HEK293 (cell line): ENCODE data around the gene EFHC1.
A peak's percentile ranks its signal among the peaks of the same experiment; 100 is the strongest.

ENCODE experiments used
- GLIS2 ChIP-seq: fragments of 450-650 bp; formaldehyde crosslinking; IDR thresholded peaks from 2 replicates; pipeline ENCODE4 v1.5.1; 2016; ENCODE audit warnings: missing biosample characterization, missing genetic modification characterization
- KLF17 ChIP-seq: fragments of 450-650 bp; formaldehyde crosslinking; IDR thresholded peaks from 2 replicates; pipeline ENCODE4 v1.5.1; 2016; ENCODE audit warnings: missing biosample characterization, missing genetic modification characterization
- OSR2 ChIP-seq: fragments of 450-650 bp; formaldehyde crosslinking; IDR thresholded peaks from 2 replicates; pipeline ENCODE4 v1.5.1; 2016; ENCODE audit warnings: missing biosample characterization, missing genetic modification characterization
- PBX3 ChIP-seq: sonication (generic); formaldehyde crosslinking; IDR thresholded peaks from 2 replicates; pipeline ENCODE4 v1.8.1; 2022; ENCODE audit warnings: mild to moderate bottlenecking, moderate library complexity, missing genetic modification reagents
- SCRT1 ChIP-seq: fragments of 450-650 bp; formaldehyde crosslinking; IDR thresholded peaks from 2 replicates; pipeline ENCODE4 v1.5.1; 2016; ENCODE audit warnings: missing biosample characterization, missing genetic modification characterization, borderline replicate concordance
- SETDB1 ChIP-seq: IDR thresholded peaks from one replicate; pipeline ENCODE4 v1.6.1; 2017; ENCODE audit warnings: mild to moderate bottlenecking, low read length, moderate library complexity, mixed read lengths; ENCODE audit not compliant: insufficient read length
- SP2 ChIP-seq: fragments of 450-650 bp; formaldehyde crosslinking; IDR thresholded peaks from 2 replicates; pipeline ENCODE4 v1.5.1; 2016; ENCODE audit warnings: missing biosample characterization, missing genetic modification characterization
- TSHZ1 ChIP-seq: fragments of 450-650 bp; formaldehyde crosslinking; IDR thresholded peaks from 2 replicates; pipeline ENCODE4 v1.5.1; 2016; ENCODE audit warnings: missing biosample characterization, missing genetic modification characterization, borderline replicate concordance
- ZBTB11 ChIP-seq: fragments of 450-650 bp; formaldehyde crosslinking; conservative IDR thresholded peaks from 2 replicates; pipeline ENCODE4 v1.5.1; 2016; ENCODE audit warnings: low read depth, missing biosample characterization, missing genetic modification characterization
- ZBTB7A ChIP-seq: fragments of 450-650 bp; formaldehyde crosslinking; IDR thresholded peaks from 2 replicates; pipeline ENCODE4 v1.5.1; 2016; ENCODE audit warnings: low read depth, missing biosample characterization, missing genetic modification characterization
- ZFP3 ChIP-seq: fragments of 450-650 bp; formaldehyde crosslinking; IDR thresholded peaks from 2 replicates; pipeline ENCODE4 v1.5.1; 2016; ENCODE audit warnings: low read depth, missing biosample characterization, missing genetic modification characterization
- ZNF10 ChIP-seq: fragments of 450-650 bp; formaldehyde crosslinking; IDR thresholded peaks from 2 replicates; pipeline ENCODE4 v1.5.1; 2017; ENCODE audit warnings: missing biosample characterization, missing genetic modification characterization
- ZNF155 ChIP-seq: fragments of 450-650 bp; formaldehyde crosslinking; IDR thresholded peaks from 2 replicates; pipeline ENCODE4 v1.5.1; 2016; ENCODE audit warnings: missing biosample characterization, missing genetic modification characterization
- ZNF211 ChIP-seq: fragments of 450-650 bp; formaldehyde crosslinking; IDR thresholded peaks from 2 replicates; pipeline ENCODE4 v1.5.1; 2016; ENCODE audit warnings: low read depth, missing biosample characterization, missing genetic modification characterization
- ZNF24 ChIP-seq: fragments of 450-650 bp; formaldehyde crosslinking; IDR thresholded peaks from 2 replicates; pipeline ENCODE4 v1.5.1; 2016; ENCODE audit warnings: missing biosample characterization, missing genetic modification characterization
- ZNF280C ChIP-seq: fragments of 450-650 bp; formaldehyde crosslinking; IDR thresholded peaks from 2 replicates; pipeline ENCODE4 v1.5.1; 2016; ENCODE audit warnings: missing biosample characterization, missing genetic modification characterization
- ZNF311 ChIP-seq: fragments of 450-650 bp; formaldehyde crosslinking; IDR thresholded peaks from 2 replicates; pipeline ENCODE4 v1.5.1; 2017; ENCODE audit warnings: missing biosample characterization, missing genetic modification characterization, borderline replicate concordance
- ZNF324 ChIP-seq: fragments of 450-650 bp; formaldehyde crosslinking; IDR thresholded peaks from 2 replicates; pipeline ENCODE4 v1.5.1; 2016; ENCODE audit warnings: missing biosample characterization, missing genetic modification characterization
- ZNF473 ChIP-seq: fragments of 450-650 bp; formaldehyde crosslinking; IDR thresholded peaks from 2 replicates; pipeline ENCODE4 v1.5.1; 2017; ENCODE audit warnings: missing biosample characterization, missing genetic modification characterization
- ZNF501 ChIP-seq: fragments of 450-650 bp; formaldehyde crosslinking; IDR thresholded peaks from 2 replicates; pipeline ENCODE4 v1.5.1; 2016; ENCODE audit warnings: missing biosample characterization, missing genetic modification characterization
- ZNF558 ChIP-seq: fragments of 450-650 bp; formaldehyde crosslinking; IDR thresholded peaks from 2 replicates; pipeline ENCODE4 v1.5.1; 2016; ENCODE audit warnings: missing biosample characterization, missing genetic modification characterization
- ZNF571 ChIP-seq: fragments of 450-650 bp; formaldehyde crosslinking; IDR thresholded peaks from 2 replicates; pipeline ENCODE4 v1.5.0; 2017; ENCODE audit warnings: missing biosample characterization, missing genetic modification characterization
- ZNF654 ChIP-seq: fragments of 450-650 bp; formaldehyde crosslinking; IDR thresholded peaks from 2 replicates; pipeline ENCODE4 v1.5.1; 2016; ENCODE audit warnings: low read depth, missing biosample characterization, missing genetic modification characterization
- ZNF658 ChIP-seq: fragments of 450-650 bp; formaldehyde crosslinking; IDR thresholded peaks from 2 replicates; pipeline ENCODE4; 2016; ENCODE audit warnings: missing biosample characterization, missing genetic modification characterization
- ZNF677 ChIP-seq: fragments of 450-650 bp; IDR thresholded peaks from 2 replicates; pipeline ENCODE4 v1.5.0; 2018; ENCODE audit warnings: missing biosample characterization, mild to moderate bottlenecking, missing genetic modification characterization, moderate library complexity
- ZSCAN5A ChIP-seq: fragments of 450-650 bp; formaldehyde crosslinking; IDR thresholded peaks from 2 replicates; pipeline ENCODE4 v1.5.1; 2016; ENCODE audit warnings: missing biosample characterization, missing genetic modification characterization

The EFHC1 gene

GRCh38 chr6:52547647-52548352, 127.7 kb downstream of the EFHC1 start (continued):
- TF ChIP-seq TSHZ1 (tag by site-specific recombination) (peak; percentile 6; the same call in 1 of the 2 replicates), ZBTB7A (tag by site-specific recombination) (no peak), ZNF558 (tag by site-specific recombination) (no peak), ZNF654 (tag by site-specific recombination) (no peak), ZNF324 (no peak), GLIS2 (tag by site-specific recombination) (peak; percentile 50), KLF17 (tag by site-specific recombination) (no peak), OSR2 (no peak), PBX3 (CRISPR knock-in tag) (no peak), ZNF155 (tag by site-specific recombination) (no peak), SETDB1 (no peak), ZNF280C (tag by site-specific recombination) (no peak), ZNF311 (tag by site-specific recombination) (no peak), ZNF473 (tag by site-specific recombination) (no peak), SCRT1 (tag by site-specific recombination) (no peak), ZFP3 (no peak), ZNF658 (tag by site-specific recombination) (no peak), ZNF24 (tag by site-specific recombination) (no peak), ZNF571 (tag by site-specific recombination) (no peak), ZNF211 (tag by site-specific recombination) (no peak), ZNF501 (no peak), SP2 (tag by site-specific recombination) (no peak), ZNF10 (tag by site-specific recombination) (no peak), ZNF677 (tag by site-specific recombination) (no peak), ZSCAN5A (tag by site-specific recombination) (no peak), ZBTB11 (tag by site-specific recombination) (no peak)
